Nephron (organoid): ENCODE measurements around the gene MAP6D1.

Experiments
- H3K27ac Mint-ChIP-seq, 3 experiments: 2 replicates each; pipeline ENCODE4 v1.8.0; 2020; ENCODE audit warnings: mixed read lengths in 3 of 3, mild to moderate bottlenecking in 2 of 3, moderate library complexity in 1 of 3
- H3K27me3 Mint-ChIP-seq: 2 replicates; pipeline ENCODE4 v1.8.0; 2021; ENCODE audit warnings: low read depth, mild to moderate bottlenecking, moderate library complexity, mixed read lengths
- H3K36me3 Mint-ChIP-seq: 2 replicates; pipeline ENCODE4 v1.8.0; 2020; ENCODE audit warnings: low read depth, mixed read lengths
- H3K4me1 Mint-ChIP-seq: 2 replicates; pipeline ENCODE4 v1.8.0; 2020; ENCODE audit warnings: mixed read lengths
- H3K4me3 Mint-ChIP-seq, 3 experiments: 2 replicates each; pipeline ENCODE4 v1.8.0; 2020; ENCODE audit warnings: mild to moderate bottlenecking in 3 of 3, mixed read lengths in 3 of 3, moderate library complexity in 2 of 3
- H3K9me3 Mint-ChIP-seq: 2 replicates; pipeline ENCODE4 v1.8.0; 2020; ENCODE audit warnings: mixed read lengths
- TF ChIP-seq, protein P1 (sequence below), 3 experiments: fragments of 200-600 bp; sonication (generic); IDR thresholded peaks; one replicate each; pipeline ENCODE4 v1.5.0; 2021; ENCODE audit warnings: antibody characterized with exemption in 3 of 3; ENCODE audit not compliant: unreplicated experiment in 3 of 3

Gene MAP6D1

GRCh38 chr3:183839751-183840150 lies 14.4 kb upstream of the MAP6D1 start:
- H3K27ac Mint-ChIP-seq: no peak overlapping the region
- H3K27me3 Mint-ChIP-seq: no peaks in the 10 kb centered on the region
- peaks cover 52% of the 10 kb centered on the region for H3K36me3 Mint-ChIP-seq
- H3K4me1 Mint-ChIP-seq: no peaks in the 10 kb centered on the region
- H3K9me3 Mint-ChIP-seq: no peaks in the 10 kb centered on the region
- TF ChIP-seq, protein P1, sequence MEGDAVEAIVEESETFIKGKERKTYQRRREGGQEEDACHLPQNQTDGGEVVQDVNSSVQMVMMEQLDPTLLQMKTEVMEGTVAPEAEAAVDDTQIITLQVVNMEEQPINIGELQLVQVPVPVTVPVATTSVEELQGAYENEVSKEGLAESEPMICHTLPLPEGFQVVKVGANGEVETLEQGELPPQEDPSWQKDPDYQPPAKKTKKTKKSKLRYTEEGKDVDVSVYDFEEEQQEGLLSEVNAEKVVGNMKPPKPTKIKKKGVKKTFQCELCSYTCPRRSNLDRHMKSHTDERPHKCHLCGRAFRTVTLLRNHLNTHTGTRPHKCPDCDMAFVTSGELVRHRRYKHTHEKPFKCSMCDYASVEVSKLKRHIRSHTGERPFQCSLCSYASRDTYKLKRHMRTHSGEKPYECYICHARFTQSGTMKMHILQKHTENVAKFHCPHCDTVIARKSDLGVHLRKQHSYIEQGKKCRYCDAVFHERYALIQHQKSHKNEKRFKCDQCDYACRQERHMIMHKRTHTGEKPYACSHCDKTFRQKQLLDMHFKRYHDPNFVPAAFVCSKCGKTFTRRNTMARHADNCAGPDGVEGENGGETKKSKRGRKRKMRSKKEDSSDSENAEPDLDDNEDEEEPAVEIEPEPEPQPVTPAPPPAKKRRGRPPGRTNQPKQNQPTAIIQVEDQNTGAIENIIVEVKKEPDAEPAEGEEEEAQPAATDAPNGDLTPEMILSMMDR (IDR thresholded peaks at IDR 0.05; ENCODE audit: unreplicated experiment in 3 of 3): no peak
- no peak overlapping the region for H3K4me3 Mint-ChIP-seq

DNA sequence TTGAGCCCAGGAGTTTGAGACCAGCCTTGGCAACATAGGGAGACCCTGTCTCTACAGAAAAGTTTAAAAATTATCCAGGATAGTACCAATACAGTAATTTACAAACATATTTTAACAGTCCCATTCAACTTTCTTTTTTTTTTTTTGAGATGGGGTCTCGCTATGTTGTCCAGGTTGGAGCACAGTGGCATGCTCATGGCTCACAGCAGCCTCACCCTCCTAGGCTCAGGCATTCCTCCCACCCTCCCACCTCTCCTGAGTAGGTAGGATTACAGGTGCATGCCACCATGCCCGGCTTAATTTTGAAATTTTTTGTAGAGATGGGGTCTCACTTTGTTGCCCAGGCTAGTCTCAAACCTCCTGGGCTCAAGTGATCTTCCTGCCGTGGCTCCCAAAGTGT lies 12.5 kb upstream of the MAP6D1 start:
- H3K36me3 Mint-ChIP-seq: peaks cover 57% of the 10 kb centered on the region
- H3K4me1 Mint-ChIP-seq: no peaks in the 10 kb centered on the region
- no peak overlapping the region for H3K4me3 Mint-ChIP-seq
- TF ChIP-seq, protein P1 (IDR thresholded peaks at IDR 0.05; ENCODE audit: unreplicated experiment in 3 of 3): no peak
- H3K9me3 Mint-ChIP-seq: no peaks in the 10 kb centered on the region
- no peak overlapping the region for H3K27ac Mint-ChIP-seq
- H3K27me3 Mint-ChIP-seq: no peaks in the 10 kb centered on the region

GRCh38 chr3:183837390-183837789 lies 12.0 kb upstream of the MAP6D1 start:
- TF ChIP-seq, protein P1 (IDR thresholded peaks at IDR 0.05; ENCODE audit: unreplicated experiment in 3 of 3): no peak
- no peak overlapping the region for H3K27ac Mint-ChIP-seq
- H3K36me3 Mint-ChIP-seq: peaks cover 61% of the 10 kb centered on the region
- H3K4me3 Mint-ChIP-seq: no peak overlapping the region
- no peaks in the 10 kb centered on the region for H3K9me3 Mint-ChIP-seq
- H3K4me1 Mint-ChIP-seq: no peaks in the 10 kb centered on the region
- no peaks in the 10 kb centered on the region for H3K27me3 Mint-ChIP-seq

DNA sequence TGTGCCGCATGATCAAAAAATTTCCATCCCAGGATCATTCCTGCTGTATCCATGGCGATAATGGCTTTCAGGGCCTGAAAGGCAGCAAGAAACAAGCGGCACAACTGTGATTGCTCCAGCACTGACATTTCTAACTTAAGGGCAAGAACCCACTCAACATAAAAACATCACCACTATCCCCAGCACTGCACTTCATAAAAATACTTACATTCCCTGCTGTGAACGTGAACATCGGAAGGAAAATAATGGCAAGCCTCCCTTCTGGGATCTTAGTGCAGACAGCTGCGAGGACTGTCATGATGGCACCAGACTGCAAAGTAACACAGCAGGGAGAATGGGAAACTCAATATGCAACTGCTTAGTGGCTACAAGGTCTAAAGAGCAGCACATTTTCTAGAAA lies 8.1 kb upstream of the MAP6D1 start:
- H3K36me3 Mint-ChIP-seq: peaks cover 52% of the 10 kb centered on the region
- H3K27ac Mint-ChIP-seq: peak overlapping the region in 1 of 3 experiments; percentile 54
- H3K4me1 Mint-ChIP-seq: no peaks in the 10 kb centered on the region
- TF ChIP-seq, protein P1 (IDR thresholded peaks at IDR 0.05; ENCODE audit: unreplicated experiment in 3 of 3): no peak
- H3K27me3 Mint-ChIP-seq: no peaks in the 10 kb centered on the region
- no peak overlapping the region for H3K4me3 Mint-ChIP-seq
- no peaks in the 10 kb centered on the region for H3K9me3 Mint-ChIP-seq

GRCh38 chr3:183830187-183830586 lies 4.8 kb upstream of the MAP6D1 start:
- TF ChIP-seq, protein P1 (IDR thresholded peaks at IDR 0.05; ENCODE audit: unreplicated experiment in 3 of 3): no peak
- Mint-ChIP-seq H3K4me1 (peaks cover 11% of the 10 kb centered on the region), H3K4me3 (no peak overlapping the region), H3K36me3 (peaks cover 53% of the 10 kb centered on the region), H3K27ac (no peak overlapping the region), H3K9me3 (no peaks in the 10 kb centered on the region), H3K27me3 (peaks cover 4% of the 10 kb centered on the region)

DNA sequence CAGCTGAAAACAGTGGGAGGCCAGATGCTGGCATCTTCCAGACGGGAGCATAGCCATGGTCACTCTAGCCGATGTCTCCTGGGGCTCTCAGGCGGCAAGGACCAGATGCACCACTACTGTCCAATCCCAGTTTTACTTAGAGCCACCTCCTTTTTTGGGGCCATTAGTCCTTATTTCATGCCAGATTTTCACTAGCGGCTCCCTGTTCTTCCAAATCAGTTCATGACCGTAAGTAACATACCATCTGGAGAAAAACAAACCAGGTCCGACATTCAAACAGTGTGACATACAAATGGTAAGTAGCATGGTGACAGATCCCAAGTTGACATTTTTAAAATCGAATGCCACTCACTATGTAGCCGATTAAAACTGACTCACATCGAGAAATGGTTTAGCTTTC lies 4.1 kb upstream of the MAP6D1 start:
- TF ChIP-seq, protein P1 (IDR thresholded peaks at IDR 0.05; ENCODE audit: unreplicated experiment in 3 of 3): no peak
- Mint-ChIP-seq H3K9me3 (no peaks in the 10 kb centered on the region), H3K4me3 (no peak overlapping the region), H3K27me3 (peaks cover 5% of the 10 kb centered on the region), H3K27ac (no peak overlapping the region), H3K4me1 (peaks cover 12% of the 10 kb centered on the region), H3K36me3 (peaks cover 51% of the 10 kb centered on the region)
